ENCODE data around the gene C17orf100.
"Not testable (repeated sequence)": the region's sequence is repeated elsewhere in the genome, so short reads cannot be mapped to it uniquely, and the experiment has no call there.

The C17orf100 gene

GRCh38 chr17:6654841-6655731, 3.5 kb downstream of the C17orf100 start:
- Histone ChIP-seq H3K36me3 (ENCODE audit: control insufficient read depth, insufficient read depth, low read length) (no peaks in the 10 kb centered on the region), H3K27me3 (replicated peaks; ENCODE audit: control insufficient read depth, insufficient read depth, low read length) (no peaks in the 10 kb centered on the region), H3K4me3 (replicated peaks; ENCODE audit: low read depth, low read length) (peak overlapping the region; percentile 50)
- no peak for DNase-seq (ENCODE audit: extremely low read depth, insufficient read length)
- TF ChIP-seq CTCF (IDR thresholded peaks at IDR 0.05; ENCODE audit: insufficient read depth, low read length, poor library complexity, severe bottlenecking): no peak

- H3K27me3 ChIP-seq (replicated peaks; ENCODE audit: control insufficient read depth, insufficient read depth, low read length); H3K36me3 ChIP-seq (ENCODE audit: control insufficient read depth, insufficient read depth, low read length); DNase-seq (ENCODE audit: extremely low read depth, insufficient read length): not testable (repeated sequence)
- H3K4me3 ChIP-seq (replicated peaks; ENCODE audit: low read depth, low read length): peak overlapping the region; percentile 50
Observed at GRCh38 chr17:6655732-6656361, 4.3 kb downstream of the C17orf100 start.

GRCh38 chr17:6656797-6657632, 5.5 kb downstream of the C17orf100 start:
- not testable (repeated sequence) for H3K27me3 ChIP-seq (replicated peaks; ENCODE audit: control insufficient read depth, insufficient read depth, low read length); H3K36me3 ChIP-seq (ENCODE audit: control insufficient read depth, insufficient read depth, low read length)
- H3K4me3 ChIP-seq (replicated peaks; ENCODE audit: low read depth, low read length): peak overlapping the region; percentile 68
- DNase-seq (ENCODE audit: extremely low read depth, insufficient read length): peak; percentile 62
- TF ChIP-seq CTCF (IDR thresholded peaks at IDR 0.05; ENCODE audit: insufficient read depth, low read length, poor library complexity, severe bottlenecking): peak; percentile 19

- no peaks in the 10 kb centered on the region for H3K36me3 ChIP-seq (ENCODE audit: control insufficient read depth, insufficient read depth, low read length)
- no peak for TF ChIP-seq CTCF (IDR thresholded peaks at IDR 0.05; ENCODE audit: insufficient read depth, low read length, poor library complexity, severe bottlenecking)
- H3K4me3 ChIP-seq (replicated peaks; ENCODE audit: low read depth, low read length): peak overlapping the region; percentile 68
- no peaks in the 10 kb centered on the region for H3K27me3 ChIP-seq (replicated peaks; ENCODE audit: control insufficient read depth, insufficient read depth, low read length)
- DNase-seq (ENCODE audit: extremely low read depth, insufficient read length): no peak
Observed at GRCh38 chr17:6657633-6658287, 6.2 kb downstream of the C17orf100 start.

GRCh38 chr17:6658411-6658810, 6.8 kb downstream of the C17orf100 start:
- not testable (repeated sequence) for H3K4me3 ChIP-seq (replicated peaks; ENCODE audit: low read depth, low read length); H3K27me3 ChIP-seq (replicated peaks; ENCODE audit: control insufficient read depth, insufficient read depth, low read length); H3K36me3 ChIP-seq (ENCODE audit: control insufficient read depth, insufficient read depth, low read length); DNase-seq (ENCODE audit: extremely low read depth, insufficient read length)

- no peak for TF ChIP-seq CTCF (IDR thresholded peaks at IDR 0.05; ENCODE audit: insufficient read depth, low read length, poor library complexity, severe bottlenecking)
- no peaks in the 10 kb centered on the region for H3K27me3 ChIP-seq (replicated peaks; ENCODE audit: control insufficient read depth, insufficient read depth, low read length)
- no peaks in the 10 kb centered on the region for H3K36me3 ChIP-seq (ENCODE audit: control insufficient read depth, insufficient read depth, low read length)
- no peak for DNase-seq (ENCODE audit: extremely low read depth, insufficient read length)
- H3K4me3 ChIP-seq (replicated peaks; ENCODE audit: low read depth, low read length): no peak overlapping the region
Observed at GRCh38 chr17:6660101-6660500, 8.5 kb downstream of the C17orf100 start.
